ENCODE results near the gene RHBDL2.
"Not testable (repeated sequence)": the region's sequence is repeated elsewhere in the genome, so short reads cannot be mapped to it uniquely, and the experiment has no call there.

The RHBDL2 gene

GRCh38 chr1:38941527-38942019, at the start of gene RHBDL2:
TSS of gene RHBDL2 (minus strand) at chr1:38941830. CDS start at chr1:38919212, 22,618 bp downstream.
- no peak within 1 kb of the TSS for H3K27ac ChIP-seq
- TF ChIP-seq ZFX (IDR thresholded peaks at IDR 0.05; ENCODE audit: borderline replicate concordance) (no peak), CTCF (IDR thresholded peaks at IDR 0.05) (no peak)

- H3K27ac ChIP-seq = peak within 1 kb of the TSS; percentile 84
- TF ChIP-seq CTCF (IDR thresholded peaks at IDR 0.05) (no peak), ZFX (IDR thresholded peaks at IDR 0.05; ENCODE audit: borderline replicate concordance) (no peak)
These were observed 49.4 kb upstream of the RHBDL2 start, which contains the start of gene AKIRIN1 for GRCh38 chr1:38990738-38991637. TSS of gene AKIRIN1 (plus strand) at chr1:38991276. CDS start at chr1:38991381, 105 bp downstream.

GRCh38 chr1:38990386-38990737, 48.7 kb upstream of the RHBDL2 start:
- peak overlapping the region; percentile 84 for H3K27ac ChIP-seq
- TF ChIP-seq ZFX (IDR thresholded peaks at IDR 0.05; ENCODE audit: borderline replicate concordance) (no peak), CTCF (IDR thresholded peaks at IDR 0.05) (no peak)

- TF ChIP-seq CTCF (IDR thresholded peaks at IDR 0.05) = no peak
- no peak for TF ChIP-seq ZFX (IDR thresholded peaks at IDR 0.05; ENCODE audit: borderline replicate concordance)
- peak overlapping the region; percentile 84 for H3K27ac ChIP-seq
These were observed 48.3 kb upstream of the RHBDL2 start for GRCh38 chr1:38989979-38990378.

GRCh38 chr1:38979380-38979779, 37.8 kb upstream of the RHBDL2 start:
- H3K27ac ChIP-seq = not testable (repeated sequence)

GRCh38 chr1:38978245-38978542, 36.6 kb upstream of the RHBDL2 start:
- H3K27ac ChIP-seq = not testable (repeated sequence)

GRCh38 chr1:38977399-38978244, 36.0 kb upstream of the RHBDL2 start:
- not testable (repeated sequence) for H3K27ac ChIP-seq

GRCh38 chr1:38973659-38974437, 32.2 kb upstream of the RHBDL2 start:
- no peak for TF ChIP-seq ZFX (IDR thresholded peaks at IDR 0.05; ENCODE audit: borderline replicate concordance)
- TF ChIP-seq CTCF (IDR thresholded peaks at IDR 0.05) = no peak
- no peak overlapping the region for H3K27ac ChIP-seq

GRCh38 chr1:38973145-38973544, 31.5 kb upstream of the RHBDL2 start:
- H3K27ac ChIP-seq = not testable (repeated sequence)

Data from 22Rv1 (cell line).